Measurements from ENCODE around the gene ZNF546.
"Not testable (repeated sequence)": the region's sequence is repeated elsewhere in the genome, so short reads cannot be mapped to it uniquely, and the experiment has no call there.

Gene ZNF546

DNA sequence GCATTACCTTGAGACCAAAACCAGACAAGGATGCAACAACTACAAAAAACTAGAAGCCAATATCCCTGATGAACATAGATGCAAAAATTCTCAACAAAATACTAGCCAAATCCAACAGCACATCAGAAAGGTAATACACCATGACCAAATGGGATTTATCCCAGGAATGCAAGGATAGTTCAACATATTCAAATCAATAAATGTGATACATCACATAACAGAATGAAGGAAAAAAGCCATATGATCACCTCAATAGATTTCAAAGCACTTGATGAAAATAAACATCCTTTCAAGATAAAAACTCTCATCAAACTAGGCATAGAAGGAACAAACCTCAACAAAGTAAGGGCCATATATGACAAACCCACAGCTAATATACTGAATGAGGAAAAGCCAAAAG lies 10.2 kb upstream of the ZNF546 start:
- no peak for DNase-seq (ENCODE audit: low read depth)

DNA sequence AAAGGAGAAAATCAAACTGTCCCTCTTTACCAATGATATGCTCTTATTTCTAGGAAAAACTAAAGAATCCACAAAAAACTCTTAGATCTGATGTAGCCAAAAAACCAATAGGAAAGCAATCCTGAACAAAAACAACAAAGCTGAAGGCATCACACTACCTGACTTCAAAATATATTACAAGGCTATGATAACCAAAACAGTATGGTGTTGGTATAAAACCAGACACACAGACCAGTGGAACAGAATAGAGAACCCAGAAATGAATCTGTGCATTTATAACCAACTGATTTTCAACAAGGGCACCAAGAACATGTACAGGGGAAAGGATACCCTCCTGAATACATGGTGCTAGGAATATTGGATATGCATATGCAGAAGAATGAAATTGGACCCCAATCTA lies 9.7 kb upstream of the ZNF546 start:
- no peak for DNase-seq (ENCODE audit: low read depth)

DNA sequence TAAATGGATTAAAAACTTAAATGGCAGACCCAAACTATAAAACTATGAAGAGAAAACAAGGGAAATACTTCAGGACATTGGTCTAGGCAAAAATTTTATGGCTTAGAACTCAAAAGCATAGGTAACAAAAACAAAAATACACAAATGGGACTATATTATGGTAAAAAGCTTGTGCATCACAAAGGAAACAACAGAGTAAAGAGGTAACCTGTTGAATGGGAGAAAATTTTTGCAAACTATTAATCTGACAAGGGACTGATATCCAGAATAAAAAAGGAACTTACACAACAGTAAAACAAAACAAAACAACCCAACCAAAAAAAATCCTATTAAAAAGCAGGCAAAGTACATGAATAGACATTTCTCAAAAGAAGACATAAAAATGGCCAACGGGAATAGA lies 9.3 kb upstream of the ZNF546 start:
- DNase-seq (ENCODE audit: low read depth), result no peak

DNA sequence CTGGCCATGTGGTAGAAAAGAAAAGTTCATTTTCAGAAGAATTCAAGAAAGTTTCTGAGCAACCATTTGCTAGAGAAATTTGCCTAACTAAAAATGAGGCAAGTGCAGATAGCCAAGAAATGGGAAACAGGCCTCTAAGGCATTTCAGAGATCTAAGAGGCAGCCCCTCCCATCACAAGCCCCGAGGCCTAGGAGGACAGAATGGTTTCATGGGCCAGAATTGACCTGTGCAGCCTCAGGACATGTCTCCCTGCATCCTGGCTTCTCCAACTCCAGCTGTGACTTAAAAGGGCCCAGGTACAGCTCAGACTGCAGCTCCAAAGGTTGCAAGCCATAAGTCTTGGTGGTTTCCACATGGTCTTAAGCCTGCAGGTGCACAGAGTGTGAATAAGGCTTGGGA lies 3.3 kb upstream of the ZNF546 start:
- DNase-seq (ENCODE audit: low read depth), result no peak

DNA sequence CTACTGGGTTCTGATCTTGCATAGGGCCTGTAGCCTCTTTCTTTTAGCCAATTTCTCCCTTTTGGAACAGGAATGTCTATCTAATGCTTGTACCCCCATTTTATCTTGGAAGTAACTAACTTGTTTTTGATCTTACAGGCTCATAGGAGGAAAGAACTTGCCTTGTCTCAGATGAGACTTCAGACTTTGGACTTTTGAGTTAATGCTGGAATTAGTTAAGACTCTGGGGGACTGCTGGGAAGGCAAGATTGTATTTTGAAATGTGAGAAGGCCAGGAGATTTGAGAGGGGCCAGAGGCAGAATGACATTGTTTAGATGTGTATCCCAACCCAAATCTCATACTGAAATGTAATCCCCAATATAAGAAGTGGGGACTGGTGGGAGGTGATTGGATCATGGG lies 2.5 kb upstream of the ZNF546 start:
- no peak for DNase-seq (ENCODE audit: low read depth)

DNA sequence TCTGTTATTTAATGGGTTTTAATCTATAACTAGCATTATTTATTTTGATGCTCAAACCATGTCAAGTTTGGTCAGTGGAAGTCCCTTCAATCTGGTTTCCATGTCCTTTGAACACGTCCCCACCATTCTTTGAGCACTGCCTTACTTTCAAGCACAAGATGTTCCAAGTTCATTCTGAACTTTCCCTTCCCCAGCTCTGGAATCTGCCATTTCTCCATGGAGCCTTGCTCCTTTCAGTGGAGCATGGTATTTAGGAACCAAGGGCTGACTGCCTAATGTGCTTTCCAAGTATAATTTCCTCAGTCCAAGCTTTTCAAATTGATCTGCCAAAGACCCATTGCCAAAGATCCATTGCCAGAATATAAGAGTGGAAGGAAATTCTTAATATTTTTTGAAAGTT lies 1.1 kb upstream of the ZNF546 start:
- no peak for DNase-seq (ENCODE audit: low read depth)

DNA sequence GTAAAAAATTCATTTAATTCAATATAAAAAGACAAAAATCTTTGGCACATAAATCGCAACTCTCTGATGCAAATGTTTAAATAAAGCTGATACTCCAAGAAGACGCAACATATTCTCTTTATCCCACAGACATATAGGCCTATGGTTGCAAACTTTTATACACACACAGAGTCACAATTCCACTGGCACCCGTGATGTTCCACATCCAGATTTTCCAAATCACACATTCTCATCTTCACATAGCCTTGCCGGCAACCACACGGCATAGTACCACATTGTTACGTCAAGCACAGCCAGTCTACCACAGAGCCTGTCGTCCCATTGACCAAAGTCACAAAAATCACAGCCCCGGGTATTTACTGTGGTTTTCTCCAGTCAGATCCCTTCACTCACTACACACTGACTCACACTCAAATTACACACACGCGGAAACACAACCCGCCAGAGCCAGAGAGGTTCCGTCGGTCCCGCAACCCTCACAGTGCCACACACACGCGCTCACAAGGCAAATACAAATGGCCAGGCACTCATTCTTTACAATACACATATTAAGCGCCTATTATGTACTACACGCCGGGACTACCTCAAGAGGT lies 546 bp upstream of the ZNF546 start:
- no peak for DNase-seq (ENCODE audit: low read depth)

DNA sequence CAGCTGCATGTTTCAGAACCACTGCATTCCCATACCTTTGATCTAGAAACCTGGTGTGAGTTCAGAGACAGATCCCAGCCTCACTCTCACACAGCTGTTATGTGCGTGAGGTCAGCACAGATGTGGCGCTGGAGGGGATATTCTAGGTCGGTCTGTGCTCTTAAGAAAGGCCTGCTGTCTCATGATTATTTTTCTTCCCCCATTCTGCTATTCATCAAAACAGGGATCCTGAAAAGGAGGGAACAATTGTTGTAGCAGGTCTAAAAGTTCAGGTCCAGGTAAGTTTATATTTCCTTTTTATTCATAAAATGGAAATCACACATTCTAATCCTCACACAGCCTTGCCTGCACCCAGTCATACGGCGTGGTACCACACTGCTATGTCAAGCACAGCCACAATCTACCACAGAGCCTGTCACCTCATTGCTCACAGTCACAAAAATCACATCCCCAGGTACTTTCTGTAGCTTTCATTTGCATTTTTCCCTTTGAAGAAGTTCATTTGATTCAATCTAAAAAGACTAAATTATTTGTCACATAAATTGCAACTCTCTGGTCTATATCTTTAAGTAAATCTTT lies 867 bp downstream of the ZNF546 start:
- no peak for DNase-seq (ENCODE audit: low read depth)

DNA sequence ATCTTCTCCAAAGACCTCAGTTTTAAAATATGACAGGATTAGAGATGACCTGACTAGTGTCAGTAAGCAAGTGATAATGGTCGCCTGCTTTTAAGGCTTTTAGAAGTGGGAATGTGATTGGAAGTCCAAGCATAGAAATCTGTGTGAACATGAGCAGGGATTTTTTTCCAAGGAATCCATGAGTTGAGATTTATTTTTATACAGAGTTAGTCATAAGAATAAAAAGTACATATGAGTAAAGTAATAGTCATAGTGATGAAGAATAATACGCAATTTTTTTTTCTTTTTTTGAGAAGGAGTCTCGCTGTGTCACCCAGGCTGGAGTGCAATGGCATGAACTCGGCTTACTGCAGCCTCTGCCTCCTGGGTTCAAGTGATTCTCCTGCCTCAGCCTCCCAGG lies 1.6 kb downstream of the ZNF546 start:
- DNase-seq (ENCODE audit: low read depth), result no peak

DNA sequence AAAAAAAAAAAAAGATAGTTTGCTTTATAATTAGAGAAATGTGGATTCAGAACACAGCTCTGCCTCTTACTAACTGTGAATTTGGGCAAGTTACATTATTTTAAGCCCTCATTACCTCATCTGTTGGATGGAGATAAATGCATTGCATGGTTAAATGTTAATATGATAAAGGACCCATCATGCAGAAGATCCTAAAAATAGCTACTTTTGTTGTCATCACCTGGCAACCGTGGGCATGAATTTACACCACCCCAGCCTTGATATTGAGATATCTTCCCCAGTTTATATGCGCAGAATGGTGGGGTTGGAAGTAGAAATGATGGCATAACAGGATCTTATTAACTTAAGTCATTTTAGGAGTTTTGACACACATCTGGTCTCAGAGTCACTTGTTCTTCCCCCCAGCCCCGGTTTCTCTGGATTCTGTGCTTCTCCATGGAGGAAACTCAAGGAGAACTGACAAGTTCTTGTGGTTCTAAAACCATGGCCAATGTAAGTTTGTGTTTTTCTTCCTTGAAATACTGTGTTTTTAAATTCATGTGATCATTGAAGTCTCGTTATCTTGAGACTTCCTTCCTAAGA lies 8.9 kb downstream of the ZNF546 start:
- DNase-seq (ENCODE audit: low read depth), result no peak

DNA sequence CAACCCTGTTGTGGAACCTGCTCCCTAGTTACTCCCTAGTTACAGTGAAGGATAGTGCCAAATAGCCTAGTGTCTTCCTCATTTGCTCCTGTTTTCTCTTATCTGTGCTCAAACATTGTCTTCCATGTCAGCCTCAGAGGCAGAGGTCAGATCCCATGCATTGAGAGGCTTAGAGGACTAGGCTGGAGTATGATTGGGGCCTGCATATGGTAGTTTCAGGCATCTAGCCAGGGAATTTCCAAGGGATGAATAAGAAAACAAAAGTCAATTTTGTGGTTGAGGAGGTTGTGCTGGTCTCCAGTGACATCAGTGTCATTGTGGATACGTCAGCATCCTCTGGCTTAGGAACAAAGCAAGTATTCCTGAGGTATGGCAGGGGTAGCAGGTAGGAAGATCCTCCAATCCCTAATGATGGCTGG lies 9.4 kb downstream of the ZNF546 start:
- no peak for DNase-seq (ENCODE audit: low read depth)

DNA sequence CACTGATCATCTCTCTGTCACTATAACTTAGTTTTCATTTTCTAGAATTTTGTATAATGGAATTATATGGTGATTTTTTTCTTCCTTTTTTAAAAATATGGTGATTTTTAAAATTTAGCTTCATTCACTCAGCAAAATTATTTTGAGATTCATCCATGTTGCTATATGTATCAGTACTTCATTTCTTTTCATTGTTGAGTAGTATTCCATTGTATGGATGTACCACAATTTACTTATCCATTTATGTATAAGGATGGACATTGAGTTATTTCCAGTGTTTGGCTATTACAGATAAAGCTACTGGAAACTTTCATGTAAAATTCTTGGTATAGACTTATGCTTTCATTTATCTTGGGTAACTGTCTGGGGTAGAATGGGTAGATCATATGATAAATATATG lies 12.8 kb downstream of the ZNF546 start:
- DNase-seq (ENCODE audit: low read depth), result no peak

DNA sequence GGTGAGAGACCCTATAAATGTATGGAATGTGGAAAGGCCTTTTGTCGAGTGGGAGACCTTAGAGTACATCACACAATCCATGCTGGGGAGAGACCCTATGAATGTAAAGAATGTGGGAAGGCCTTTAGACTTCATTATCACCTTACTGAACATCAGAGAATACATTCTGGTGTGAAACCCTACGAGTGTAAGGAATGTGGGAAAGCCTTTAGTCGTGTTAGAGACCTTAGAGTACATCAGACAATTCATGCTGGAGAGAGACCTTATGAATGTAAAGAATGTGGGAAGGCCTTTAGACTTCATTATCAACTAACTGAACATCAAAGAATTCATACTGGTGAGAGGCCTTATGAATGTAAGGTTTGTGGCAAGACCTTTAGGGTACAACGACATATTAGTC lies 17.1 kb downstream of the ZNF546 start:
- no peak for DNase-seq (ENCODE audit: low read depth)

DNA sequence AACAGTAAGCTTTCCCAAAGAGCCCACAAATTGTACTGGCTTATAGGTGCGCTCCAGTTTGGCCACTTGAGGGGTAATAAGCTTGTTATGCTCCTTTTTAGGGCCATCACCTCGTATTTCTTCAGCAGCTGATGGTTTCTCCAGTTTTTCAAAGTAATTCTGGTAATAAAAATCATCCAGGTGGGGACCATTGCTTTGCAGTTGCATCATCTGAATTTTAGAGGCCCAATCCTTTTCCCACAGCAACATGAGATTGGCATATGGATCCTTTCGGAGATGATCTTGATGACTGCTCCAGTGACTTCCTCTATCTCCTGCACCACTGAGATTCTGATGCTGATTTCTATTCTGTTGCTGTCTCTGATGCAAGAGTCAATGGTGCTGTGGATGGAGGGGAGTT lies 27.1 kb downstream of the ZNF546 start:
- no peak for DNase-seq (ENCODE audit: low read depth)

DNA sequence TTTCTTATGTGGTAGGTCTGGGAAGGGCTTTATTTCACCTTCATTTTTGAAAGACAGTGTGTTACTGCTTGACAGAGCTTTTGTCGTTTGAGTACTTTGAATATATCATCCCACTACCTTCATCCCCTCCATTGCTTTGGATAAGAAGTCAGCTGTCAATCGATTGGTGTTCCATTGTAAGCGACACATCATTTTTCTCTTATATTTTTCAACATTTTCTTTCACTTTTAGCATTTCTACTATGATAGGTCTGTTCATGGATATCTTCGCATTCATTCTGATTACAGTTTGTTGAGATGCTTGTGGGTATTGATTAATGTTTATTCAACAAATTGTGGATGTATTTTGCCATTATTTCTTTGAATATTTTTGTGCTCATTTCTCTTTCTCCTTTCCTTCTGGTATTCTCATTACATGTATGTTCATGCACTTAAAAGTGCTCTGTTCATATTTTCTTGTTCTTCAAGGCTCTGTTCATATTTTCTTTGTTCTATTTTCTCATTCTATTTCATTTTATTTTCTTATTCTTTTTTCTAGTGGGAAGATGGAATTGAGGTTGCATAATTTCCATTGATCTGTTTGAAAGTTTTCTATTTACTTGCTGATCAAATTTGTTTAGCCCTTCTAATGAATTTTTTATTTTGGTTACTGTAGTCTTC lies 29.2 kb downstream of the ZNF546 start:
- no peak for DNase-seq (ENCODE audit: low read depth)

DNA sequence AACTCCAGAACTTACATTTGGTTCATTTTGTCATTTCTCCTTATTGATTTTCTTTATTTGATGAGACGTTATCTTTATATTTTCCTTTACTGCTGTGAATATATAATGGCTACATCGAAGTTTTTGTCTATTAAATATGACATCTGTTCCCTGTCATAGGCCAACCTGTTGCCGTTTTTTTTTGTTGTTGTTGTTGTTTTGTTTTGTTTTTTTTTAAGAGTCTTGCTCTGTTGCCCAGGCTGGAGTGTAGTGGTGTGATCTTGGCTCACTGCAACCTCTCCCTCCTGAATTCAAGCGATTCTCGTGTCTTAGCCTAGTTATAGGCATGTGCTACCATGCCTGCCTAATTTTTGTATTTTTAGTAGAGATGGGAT lies 29.7 kb downstream of the ZNF546 start:
- DNase-seq (ENCODE audit: low read depth), result no peak

DNA sequence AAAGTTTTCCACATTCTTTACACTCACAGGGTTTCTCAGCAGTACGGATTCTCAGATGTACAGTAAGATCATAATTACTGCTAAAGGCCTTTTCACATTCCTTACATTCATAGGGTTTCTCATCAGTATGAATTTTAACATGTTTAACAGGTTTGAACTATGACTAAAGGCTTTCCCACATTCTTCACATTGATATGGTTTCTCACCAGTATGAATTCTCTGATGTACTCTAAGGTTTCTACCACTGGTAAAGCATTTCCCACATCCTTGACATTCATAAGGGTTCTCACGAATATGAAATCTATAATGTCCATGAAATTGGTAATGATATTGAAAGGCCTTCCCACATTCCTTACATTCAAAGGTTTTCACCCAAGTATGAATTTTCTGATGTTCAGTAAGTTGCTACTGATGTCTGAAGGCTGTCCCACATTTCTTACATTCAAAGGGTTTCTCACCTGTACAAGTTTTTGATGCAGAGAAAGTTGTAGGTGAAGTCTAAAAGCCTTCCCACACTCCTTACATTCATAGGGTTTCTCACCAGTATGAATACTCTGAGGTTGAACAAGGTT lies 37.2 kb downstream of the ZNF546 start:
- no peak for DNase-seq (ENCODE audit: low read depth)

DNA sequence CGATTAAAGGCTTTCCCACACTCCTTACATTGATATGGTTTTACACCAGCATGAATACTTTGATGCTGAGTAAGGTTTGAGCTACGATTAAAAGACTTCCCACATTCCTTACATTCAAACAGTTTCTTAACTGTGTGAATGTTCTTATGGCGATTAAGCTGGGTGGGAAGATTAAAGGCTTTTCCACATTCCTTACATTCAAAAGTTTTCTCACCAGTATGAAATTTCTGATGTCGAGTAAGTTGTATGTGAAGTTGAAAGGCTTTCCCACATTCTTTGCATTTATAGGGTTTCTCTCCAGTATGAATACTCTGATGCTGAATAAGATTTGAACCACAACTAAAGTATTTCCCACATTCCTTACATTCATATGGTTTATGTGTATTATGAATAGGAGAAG lies 39.1 kb downstream of the ZNF546 start:
- no peak for DNase-seq (ENCODE audit: low read depth)

DNA sequence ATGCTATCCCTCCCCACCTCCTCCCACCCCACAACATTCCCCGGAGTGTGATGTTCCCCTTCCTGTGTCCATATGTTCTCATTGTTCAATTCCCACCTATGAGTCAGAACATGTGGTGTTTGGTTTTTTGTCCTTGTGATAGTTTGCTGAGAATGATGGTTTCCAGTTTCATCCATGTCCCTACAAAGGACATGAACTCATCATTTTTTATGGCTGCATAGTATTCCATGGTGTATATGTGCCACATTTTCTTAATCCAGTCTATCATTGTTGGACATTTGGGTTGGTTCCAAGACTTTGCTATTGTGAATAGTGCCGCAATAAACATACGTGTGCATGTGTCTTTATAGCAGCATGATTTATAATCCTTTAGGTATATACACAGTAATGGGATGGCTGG lies 41.2 kb downstream of the ZNF546 start:
- not testable (repeated sequence) for DNase-seq (ENCODE audit: low read depth)

DNA sequence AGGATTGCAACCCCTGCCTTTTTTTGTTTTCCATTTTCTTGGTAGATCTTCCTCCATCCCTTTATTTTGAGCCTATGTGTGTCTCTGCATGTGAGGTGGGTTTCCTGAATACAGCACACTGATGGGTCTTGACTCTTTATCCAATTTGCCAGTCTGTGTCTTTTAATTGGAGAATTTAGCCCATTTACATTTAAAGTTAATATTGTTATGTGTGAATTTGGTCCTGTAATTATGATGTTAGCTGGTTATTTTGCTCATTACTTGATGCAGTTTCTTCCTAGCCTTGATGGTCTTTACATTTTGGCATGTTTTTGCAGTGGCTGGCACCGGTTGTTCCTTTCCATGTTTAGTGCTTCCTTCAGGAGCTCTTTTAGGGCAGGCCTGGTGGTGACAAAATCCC lies 44.9 kb downstream of the ZNF546 start:
- not testable (repeated sequence) for DNase-seq (ENCODE audit: low read depth)

DNA sequence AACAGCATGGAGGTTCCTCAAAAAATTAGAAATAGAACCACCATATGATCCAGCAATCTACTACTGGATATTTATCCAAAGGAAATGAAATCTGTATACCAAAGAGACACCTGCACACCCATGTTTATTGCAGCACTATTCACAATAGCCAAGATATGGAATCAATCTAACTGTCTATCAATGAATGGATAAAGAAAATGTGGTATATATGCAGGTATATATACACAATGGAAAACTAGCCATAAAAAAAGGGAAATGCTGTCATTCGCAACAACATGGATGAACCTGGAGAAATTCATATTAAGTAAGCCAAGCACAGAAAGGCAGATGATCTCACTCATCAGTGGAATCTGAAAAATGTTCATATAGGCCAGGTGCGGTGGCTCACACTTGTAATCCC lies 56.6 kb downstream of the ZNF546 start:
- DNase-seq (ENCODE audit: low read depth), result no peak

DNA sequence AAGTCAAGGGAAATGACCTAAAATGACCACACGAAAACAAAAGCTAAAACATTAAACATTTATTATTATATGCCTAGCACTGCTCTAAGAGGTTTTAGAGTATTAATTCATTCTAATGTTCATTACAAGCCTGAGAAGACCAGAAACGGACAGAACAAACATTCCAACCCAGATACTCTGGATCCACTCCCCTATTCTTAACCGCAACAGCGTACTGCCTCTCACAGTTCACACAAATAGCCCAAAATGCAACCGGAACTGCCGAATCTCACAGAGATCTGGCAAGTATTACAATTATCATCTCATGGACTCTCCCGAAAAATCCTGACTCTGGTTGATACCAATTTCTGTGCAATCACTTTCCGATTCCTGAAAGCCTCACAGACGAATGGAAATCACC lies 57.8 kb downstream of the ZNF546 start:
- no peak for DNase-seq (ENCODE audit: low read depth)

DNA sequence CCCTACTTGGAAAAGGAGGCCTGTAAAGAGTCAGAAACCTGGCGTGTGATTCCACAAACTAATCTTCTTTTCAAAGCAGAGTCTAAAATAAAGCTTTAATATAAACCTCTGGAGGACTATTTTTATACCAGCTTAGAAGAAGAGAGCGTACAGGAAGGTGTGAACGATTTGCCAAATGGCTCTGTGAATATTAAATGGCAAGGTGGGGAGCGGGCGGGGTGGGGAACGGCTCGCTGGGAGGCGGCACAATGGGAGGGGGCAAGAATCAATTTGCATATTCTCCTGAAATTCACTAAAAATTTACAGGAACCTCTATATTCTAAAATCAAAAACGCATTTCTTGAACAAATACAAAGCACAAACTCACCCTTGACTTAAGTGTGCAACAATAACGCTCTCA lies 58.2 kb downstream of the ZNF546 start:
- DNase-seq (ENCODE audit: low read depth), result no peak
